ENCODE results near the gene TMEM108.

DNA sequence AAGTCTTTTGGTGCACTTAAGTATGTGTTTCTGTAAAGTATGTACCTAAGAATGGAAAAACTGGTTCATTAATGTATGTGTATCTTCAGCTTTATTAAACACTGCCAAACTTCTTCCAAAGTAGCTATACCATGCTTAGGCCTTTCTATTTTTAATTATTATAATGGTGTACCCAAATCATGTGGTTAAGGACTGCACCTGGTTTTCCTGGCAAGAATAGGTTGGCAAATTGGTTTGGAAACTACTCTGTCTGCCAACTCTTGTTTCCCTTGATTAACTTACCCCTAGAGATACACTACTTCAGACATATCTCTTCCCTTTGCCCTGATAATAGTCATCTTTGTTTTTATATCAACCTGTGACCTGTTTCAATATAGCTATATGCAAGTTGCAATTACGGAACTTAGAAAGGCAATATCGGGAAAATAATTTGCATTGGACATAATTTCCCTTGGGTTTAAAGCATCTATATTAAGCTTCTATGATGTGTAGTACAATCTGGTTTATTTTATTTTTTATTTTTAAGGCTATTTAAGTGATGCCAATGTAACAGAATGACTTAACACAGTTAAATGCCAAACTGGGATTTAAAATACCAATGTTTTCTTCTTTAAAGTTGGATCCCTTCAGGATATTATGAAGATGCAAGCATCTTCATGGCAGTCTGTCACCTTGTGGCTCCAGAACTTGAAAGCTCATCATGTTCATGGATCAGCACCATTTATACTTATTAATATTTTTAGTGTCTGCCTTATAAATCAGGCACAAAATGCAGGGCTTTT lies 40.6 kb upstream of the TMEM108 start:
- TF ChIP-seq EP300 (IDR thresholded peaks at IDR 0.05): no peak
- TF ChIP-seq, protein P1, sequence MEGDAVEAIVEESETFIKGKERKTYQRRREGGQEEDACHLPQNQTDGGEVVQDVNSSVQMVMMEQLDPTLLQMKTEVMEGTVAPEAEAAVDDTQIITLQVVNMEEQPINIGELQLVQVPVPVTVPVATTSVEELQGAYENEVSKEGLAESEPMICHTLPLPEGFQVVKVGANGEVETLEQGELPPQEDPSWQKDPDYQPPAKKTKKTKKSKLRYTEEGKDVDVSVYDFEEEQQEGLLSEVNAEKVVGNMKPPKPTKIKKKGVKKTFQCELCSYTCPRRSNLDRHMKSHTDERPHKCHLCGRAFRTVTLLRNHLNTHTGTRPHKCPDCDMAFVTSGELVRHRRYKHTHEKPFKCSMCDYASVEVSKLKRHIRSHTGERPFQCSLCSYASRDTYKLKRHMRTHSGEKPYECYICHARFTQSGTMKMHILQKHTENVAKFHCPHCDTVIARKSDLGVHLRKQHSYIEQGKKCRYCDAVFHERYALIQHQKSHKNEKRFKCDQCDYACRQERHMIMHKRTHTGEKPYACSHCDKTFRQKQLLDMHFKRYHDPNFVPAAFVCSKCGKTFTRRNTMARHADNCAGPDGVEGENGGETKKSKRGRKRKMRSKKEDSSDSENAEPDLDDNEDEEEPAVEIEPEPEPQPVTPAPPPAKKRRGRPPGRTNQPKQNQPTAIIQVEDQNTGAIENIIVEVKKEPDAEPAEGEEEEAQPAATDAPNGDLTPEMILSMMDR (IDR thresholded peaks at IDR 0.05): no peak
- TF ChIP-seq POLR2A (IDR thresholded peaks at IDR 0.05): no peak
- TF ChIP-seq POLR2AphosphoS5 (IDR thresholded peaks at IDR 0.05): no peak

All from suprapubic skin (tissue), 4 donors.